T-helper 2 cell treated with Interferon-gamma antibody and Interleukin-4, amounts not matched to agents 100 ng/mL and 5 ng/mL, for 36 hours (primary cell): ENCODE results near the gene CYREN. TPM values are rescaled to one million over a fixed set of nuclear protein-coding genes. Genes with fewer than 3 reads are reported as not detected.
"Not testable (repeated sequence)": the region's sequence is repeated elsewhere in the genome, so short reads cannot be mapped to it uniquely, and the experiment has no call there.

Experiments
- intact Hi-C: fragments of 100-400 bp; cut with micrococcal nuclease; formaldehyde crosslinking; loops from one replicate; pipeline ENCODE4 v1.15.1; 2023
- total RNA-seq: library from RNA; stranded (reverse); gene quantifications from 2 replicates; pipeline ENCODE4 v1.2.3, GENCODE V29; 2022

Gene CYREN
- total RNA-seq, 1 donor from 2014 or later: 44.1 TPM

- intact Hi-C loops: no loop called here
These were observed 8.9 kb upstream of the CYREN start for GRCh38 chr7:135179321-135179925.

GRCh38 chr7:135178364-135178763 lies 7.9 kb upstream of the CYREN start:
- intact Hi-C loops: no loop called here

- intact Hi-C loops: no loop called here
These were observed 6.7 kb upstream of the CYREN start for GRCh38 chr7:135177028-135177696.

- intact Hi-C loops: no loop called here
These were observed 5.4 kb upstream of the CYREN start for GRCh38 chr7:135175931-135176330.

GRCh38 chr7:135174941-135175340 lies 4.4 kb upstream of the CYREN start:
- intact Hi-C loops: no loop called here

GRCh38 chr7:135173916-135174315 lies 3.4 kb upstream of the CYREN start:
- intact Hi-C loops: not testable (repeated sequence)

GRCh38 chr7:135171581-135172291 lies 1.2 kb upstream of the CYREN start:
- intact Hi-C loops: not testable (repeated sequence)

- intact Hi-C loops: loop anchor here (1.0 kb wide), 4 partner anchors 23 to 525 kb away; partner anchors contain the start of genes AGBL3, BPGM, TMEM140 and WDR91
These were observed 533 bp upstream of the CYREN start for GRCh38 chr7:135170998-135171481.

GRCh38 chr7:135169964-135170273 lies 588 bp downstream of the CYREN start:
- intact Hi-C loops: loop anchor here (1.0 kb wide), 4 partner anchors 22 to 524 kb away; partner anchors contain the start of genes AGBL3, BPGM, TMEM140 and WDR91

- intact Hi-C loops: no loop called here
These were observed 1.2 kb downstream of the CYREN start for GRCh38 chr7:135169141-135169963.

- intact Hi-C loops: no loop called here
These were observed 1.9 kb downstream of the CYREN start for GRCh38 chr7:135168489-135169140.

- intact Hi-C loops: no loop called here
These were observed 2.5 kb downstream of the CYREN start for GRCh38 chr7:135168001-135168400.

- intact Hi-C loops: no loop called here
These were observed 3.1 kb downstream of the CYREN start for GRCh38 chr7:135167365-135167917.

- intact Hi-C loops: no loop called here
These were observed 4.0 kb downstream of the CYREN start for GRCh38 chr7:135166338-135166990.

- intact Hi-C loops: no loop called here
These were observed 4.6 kb downstream of the CYREN start for GRCh38 chr7:135165862-135166261.

GRCh38 chr7:135164357-135165061 lies 6.0 kb downstream of the CYREN start:
- intact Hi-C loops: no loop called here

GRCh38 chr7:135162382-135163001 lies 8.0 kb downstream of the CYREN start:
- intact Hi-C loops: no loop called here

GRCh38 chr7:135161669-135162068 lies 8.8 kb downstream of the CYREN start:
- intact Hi-C loops: no loop called here
